CD4-positive, alpha-beta T cell treated with Interleukin-17A for 1 hour (primary cell): ENCODE results near the gene KLHDC10.
"Not testable (repeated sequence)": the region's sequence is repeated elsewhere in the genome, so short reads cannot be mapped to it uniquely, and the experiment has no call there.

ENCODE experiments used
- DNase-seq: peaks from one replicate; pipeline ENCODE4 v3.0.0-alpha.2; 2020

KLHDC10 gene

GRCh38 chr7:130157700-130158099, 87.4 kb downstream of the KLHDC10 start:
- DNase-seq, result no peak

- no peak for DNase-seq
Observed at GRCh38 chr7:130160023-130160422, 89.7 kb downstream of the KLHDC10 start.

- DNase-seq, result no peak
Observed at GRCh38 chr7:130160455-130160854, 90.1 kb downstream of the KLHDC10 start.

GRCh38 chr7:130162196-130162595, 91.9 kb downstream of the KLHDC10 start:
- no peak for DNase-seq

- no peak for DNase-seq
Observed at GRCh38 chr7:130174237-130174959, 104.1 kb downstream of the KLHDC10 start.

GRCh38 chr7:130178251-130178650, 107.9 kb downstream of the KLHDC10 start:
- DNase-seq, result no peak

- no peak for DNase-seq
Observed at GRCh38 chr7:130179631-130180030, 109.3 kb downstream of the KLHDC10 start.

GRCh38 chr7:130180571-130181262, 110.4 kb downstream of the KLHDC10 start:
- DNase-seq, result no peak

- DNase-seq, result no peak
Observed at GRCh38 chr7:130181263-130181605, 110.9 kb downstream of the KLHDC10 start.

GRCh38 chr7:130182990-130183389, 112.7 kb downstream of the KLHDC10 start:
- no peak for DNase-seq

- not testable (repeated sequence) for DNase-seq
Observed at GRCh38 chr7:130184349-130184748, 114.0 kb downstream of the KLHDC10 start.
